Esophagus squamous epithelium (tissue), 5 donors: ENCODE measurements around the gene SMOC1. TPM values are rescaled to one million over a fixed set of nuclear protein-coding genes. Genes with fewer than 3 reads are reported as not detected.
"Not testable (repeated sequence)": the region's sequence is repeated elsewhere in the genome, so short reads cannot be mapped to it uniquely, and the experiment has no call there.

Experiments used
- DNase-seq: peaks from one replicate; lab custom pipeline; 2025; lab: John Stamatoyannopoulos, UW
- H3K27ac ChIP-seq, 4 donors: fragments of 200-600 bp; sonication (generic); one replicate each; pipeline ENCODE4 v1.5.1; 2016 to 2019; ENCODE audit warnings: mild to moderate bottlenecking in 1 of 4
- H3K27me3 ChIP-seq, 4 donors: fragments of 200-600 bp; sonication (generic); 1 replicate in 3 of 4; 2 replicates in 1 of 4; pipeline versions ENCODE4 v1.5.1 to v1.6.0; 2017 to 2021; ENCODE audit warnings: antibody characterized with exemption in 1 of 4
- H3K36me3 ChIP-seq, 3 donors: fragments of 200-600 bp; sonication (generic); one replicate each; pipeline ENCODE4 v1.5.1; 2016 to 2019
- H3K4me1 ChIP-seq, 3 donors: fragments of 200-600 bp; sonication (generic); one replicate each; pipeline ENCODE4 v1.5.1; 2017 to 2019
- H3K4me3 ChIP-seq, 4 donors: fragments of 200-600 bp; sonication (generic); 1 replicate in 3 of 4; 2 replicates in 1 of 4; pipeline ENCODE4 v1.5.1; 2016 to 2019; ENCODE audit warnings: mild to moderate bottlenecking in 2 of 4, moderate library complexity in 1 of 4
- H3K9me3 ChIP-seq, 3 donors: fragments of 200-600 bp; sonication (generic); one replicate each; pipeline ENCODE4 v1.5.1; 2016 to 2019
- POLR2A ChIP-seq, 4 donors: fragments of 450-650 bp; IDR thresholded peaks; one replicate each; pipeline ENCODE4 v1.6.1; 2017; ENCODE audit warnings: antibody characterized with exemption in 4 of 4, mild to moderate bottlenecking in 4 of 4, moderate library complexity in 3 of 4
- WGBS, 2 donors: methylation state at CpG; one replicate each; pipeline ENCODE4 v1.1.5; 2018; 5-methylcytosine and 5-hydroxymethylcytosine counted together
- intact Hi-C: fragments of 100-400 bp; cut with DNase I; formaldehyde crosslinking; loops from one replicate; pipeline ENCODE4 v1.15.0; 2022
- total RNA-seq, 4 donors: library from RNA; depleted of rRNA; stranded (reverse); fragments of >200 nt; gene quantifications; one replicate each; pipeline ENCODE4 v1.1.0, GENCODE V29; 2016
- TF ChIP-seq, protein P1 (sequence below), 6 experiments: fragments of 450-650 bp in 4 of 6; fragments of 200-600 bp in 2 of 6; sonication (generic) in 2 of 6; IDR thresholded peaks; one replicate each; pipeline ENCODE4 v1.5.1; 2016 to 2019; ENCODE audit warnings: antibody characterized with exemption in 6 of 6, mild to moderate bottlenecking in 4 of 6, moderate library complexity in 4 of 6
- donor health status: DM: yes; HTN: yes; CAD: no.

Gene SMOC1
- total RNA-seq, 4 donors from 2014 or later = 1.1 TPM; not detected in 3

DNA sequence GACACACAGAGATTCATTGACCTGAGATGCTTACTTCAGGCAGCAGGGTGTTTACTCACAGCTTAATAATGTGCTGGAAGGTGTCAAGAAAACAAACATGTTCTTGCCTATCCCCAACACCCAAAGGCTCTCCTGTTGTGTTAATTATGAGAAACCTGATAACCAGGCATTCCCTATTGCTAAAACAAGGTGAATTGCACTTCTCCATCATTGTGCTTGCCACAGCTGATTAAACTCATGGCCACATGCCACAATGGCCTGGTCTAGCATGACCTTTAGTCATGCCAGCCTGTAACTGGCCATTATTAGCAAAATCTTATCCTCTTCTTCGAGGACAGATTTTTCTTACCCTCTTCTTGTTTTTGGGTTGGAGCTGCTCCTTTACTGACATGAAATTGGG is 21.4 kb downstream of the SMOC1 start:
- Histone ChIP-seq H3K4me1 (no peaks in the 10 kb centered on the region), H3K36me3 (no peaks in the 10 kb centered on the region), H3K9me3 (peaks cover 0 to 19% (median 8%) of the 10 kb centered on the region in 3 donors), H3K4me3 (no peak overlapping the region), H3K27me3 (peaks cover 0 to 7% (median 0%) of the 10 kb centered on the region in 4 donors), H3K27ac (no peak overlapping the region)
- DNase-seq = no peak
- 44 to 69% methylated on average over 1 of the region's 1 CpG for WGBS, 2 donors
- TF ChIP-seq, protein P1, sequence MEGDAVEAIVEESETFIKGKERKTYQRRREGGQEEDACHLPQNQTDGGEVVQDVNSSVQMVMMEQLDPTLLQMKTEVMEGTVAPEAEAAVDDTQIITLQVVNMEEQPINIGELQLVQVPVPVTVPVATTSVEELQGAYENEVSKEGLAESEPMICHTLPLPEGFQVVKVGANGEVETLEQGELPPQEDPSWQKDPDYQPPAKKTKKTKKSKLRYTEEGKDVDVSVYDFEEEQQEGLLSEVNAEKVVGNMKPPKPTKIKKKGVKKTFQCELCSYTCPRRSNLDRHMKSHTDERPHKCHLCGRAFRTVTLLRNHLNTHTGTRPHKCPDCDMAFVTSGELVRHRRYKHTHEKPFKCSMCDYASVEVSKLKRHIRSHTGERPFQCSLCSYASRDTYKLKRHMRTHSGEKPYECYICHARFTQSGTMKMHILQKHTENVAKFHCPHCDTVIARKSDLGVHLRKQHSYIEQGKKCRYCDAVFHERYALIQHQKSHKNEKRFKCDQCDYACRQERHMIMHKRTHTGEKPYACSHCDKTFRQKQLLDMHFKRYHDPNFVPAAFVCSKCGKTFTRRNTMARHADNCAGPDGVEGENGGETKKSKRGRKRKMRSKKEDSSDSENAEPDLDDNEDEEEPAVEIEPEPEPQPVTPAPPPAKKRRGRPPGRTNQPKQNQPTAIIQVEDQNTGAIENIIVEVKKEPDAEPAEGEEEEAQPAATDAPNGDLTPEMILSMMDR (IDR thresholded peaks at IDR 0.05) = no peak
- TF ChIP-seq POLR2A (IDR thresholded peaks at IDR 0.05) = no peak
- intact Hi-C loops = no loop called here

DNA sequence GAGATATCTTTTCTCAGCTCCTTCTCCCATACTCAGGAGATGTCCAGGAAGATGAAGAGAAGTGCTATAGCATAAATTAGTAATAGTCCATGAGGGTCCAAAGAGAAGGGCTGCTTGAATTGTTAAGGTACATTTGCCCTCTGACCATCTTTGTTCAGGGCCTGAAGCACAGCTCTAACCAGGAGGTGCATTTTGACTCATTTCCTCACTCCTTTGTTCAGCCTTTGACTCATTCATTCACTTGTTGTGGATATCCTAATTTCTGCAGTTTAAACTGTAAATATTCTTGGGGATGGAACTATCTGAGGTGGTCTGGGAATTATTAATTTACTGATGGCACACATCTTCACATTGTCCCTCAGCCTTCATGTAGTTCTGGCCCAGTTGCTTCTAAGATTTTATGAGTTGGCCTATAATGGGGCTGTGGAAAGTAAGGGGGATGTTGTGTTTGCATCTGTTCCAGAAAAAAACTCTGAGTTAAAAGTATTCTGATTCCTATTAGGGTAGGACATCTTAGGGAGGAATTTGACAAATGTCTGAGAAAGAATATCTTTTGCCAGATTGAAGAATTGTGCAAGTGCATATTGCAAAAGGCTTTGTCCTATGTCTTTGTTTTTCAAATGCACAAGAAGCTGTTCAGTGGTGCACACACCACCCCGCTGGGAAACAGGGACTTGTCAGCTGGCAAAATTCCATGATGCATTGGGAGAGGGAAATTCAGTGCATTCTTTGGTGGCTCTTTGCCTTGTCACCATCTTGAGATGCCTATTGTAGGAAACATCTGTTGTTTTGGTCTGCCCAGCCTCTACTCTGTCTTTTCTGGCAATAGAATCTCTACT is 22.1 kb downstream of the SMOC1 start:
- Histone ChIP-seq H3K9me3 (peaks cover 0 to 16% (median 8%) of the 10 kb centered on the region in 3 donors), H3K4me1 (no peaks in the 10 kb centered on the region), H3K27me3 (peaks cover 0 to 7% (median 0%) of the 10 kb centered on the region in 4 donors), H3K36me3 (no peaks in the 10 kb centered on the region), H3K4me3 (no peak overlapping the region), H3K27ac (no peak overlapping the region)
- intact Hi-C loops = no loop called here
- no peak for DNase-seq
- no peak for TF ChIP-seq POLR2A (IDR thresholded peaks at IDR 0.05)
- TF ChIP-seq, protein P1 (IDR thresholded peaks at IDR 0.05) = no peak
- 64 to 75% methylated on average over 1 of the region's 1 CpG for WGBS, 2 donors

DNA sequence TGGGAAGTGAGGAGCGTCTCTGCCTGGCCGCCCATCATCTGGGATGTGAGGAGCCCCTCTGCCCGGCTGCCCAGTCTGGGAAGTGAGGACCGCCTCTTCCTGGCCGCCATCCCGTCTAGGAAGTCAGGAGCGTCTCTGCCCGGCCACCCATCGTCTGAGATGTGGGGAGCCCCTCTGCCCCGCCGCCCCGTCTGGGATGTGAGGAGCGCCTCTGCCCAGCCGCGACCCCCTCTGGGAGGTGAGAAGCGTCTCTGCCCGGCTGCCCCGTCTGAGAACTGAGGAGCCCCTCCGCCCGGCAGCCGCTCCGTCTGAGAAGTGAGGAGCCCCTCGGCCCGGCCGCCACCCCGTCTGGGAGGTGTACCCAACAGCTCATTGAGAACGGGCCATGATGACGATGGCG is 23.8 kb downstream of the SMOC1 start:
- H3K36me3 ChIP-seq, H3K27ac ChIP-seq, intact Hi-C loops, H3K4me1 ChIP-seq, DNase-seq, H3K27me3 ChIP-seq, H3K4me3 ChIP-seq, H3K9me3 ChIP-seq: not testable (repeated sequence)
- no CpG with 5 or more reads among the region's 29 CpGs for WGBS, 2 donors

DNA sequence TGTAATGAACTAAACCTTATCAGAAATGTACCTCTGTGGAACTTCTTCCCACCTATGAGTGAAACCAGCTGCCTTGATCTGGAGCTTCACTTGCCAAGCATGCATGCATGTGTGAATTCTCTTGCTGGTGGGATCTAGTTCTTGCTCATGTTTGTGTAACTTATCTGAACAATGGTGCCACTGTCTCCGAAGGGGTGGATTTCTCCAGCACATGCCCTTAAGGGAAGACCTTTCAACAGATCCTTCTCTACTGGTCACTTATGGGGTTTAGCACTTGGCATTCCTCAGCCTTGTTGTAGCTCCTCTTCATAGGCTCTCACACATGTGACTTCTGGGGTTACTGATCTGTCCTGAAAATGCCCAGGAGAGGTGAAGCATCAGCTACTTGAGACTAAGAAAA is 25.0 kb downstream of the SMOC1 start:
- H3K9me3 ChIP-seq = no peaks in the 10 kb centered on the region
- no peak for DNase-seq
- no peaks in the 10 kb centered on the region for H3K36me3 ChIP-seq
- peaks cover 0 to 7% (median 0%) of the 10 kb centered on the region in 4 donors for H3K27me3 ChIP-seq
- intact Hi-C loops = no loop called here
- H3K4me1 ChIP-seq = no peaks in the 10 kb centered on the region
- WGBS, 2 donors = 40 to 67% methylated on average over 1 of the region's 1 CpG
- TF ChIP-seq POLR2A (IDR thresholded peaks at IDR 0.05) = no peak
- TF ChIP-seq, protein P1 (IDR thresholded peaks at IDR 0.05) = no peak
- H3K4me3 ChIP-seq = no peak overlapping the region
- H3K27ac ChIP-seq = no peak overlapping the region

DNA sequence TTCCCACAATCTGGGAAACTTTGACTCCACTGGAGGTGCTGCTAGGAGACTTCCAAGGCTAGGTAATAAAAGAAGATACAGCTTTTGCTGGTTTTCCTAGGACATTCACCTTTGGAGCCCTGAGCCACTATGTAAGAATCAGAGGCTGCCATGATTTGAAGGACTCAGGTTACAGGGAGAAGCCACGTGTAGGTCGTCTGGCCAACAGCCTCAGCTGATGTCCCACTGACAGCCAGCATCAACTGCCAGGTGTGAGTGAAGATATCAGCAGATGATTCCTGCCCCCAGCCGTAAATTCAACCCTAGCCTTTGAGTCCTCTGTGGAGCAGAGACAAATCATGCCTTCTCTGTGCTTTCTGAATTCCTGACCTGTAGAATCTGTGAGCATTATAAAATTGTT is 27.0 kb downstream of the SMOC1 start:
- H3K27me3 ChIP-seq = peaks cover 0 to 7% (median 0%) of the 10 kb centered on the region in 4 donors
- H3K4me3 ChIP-seq = no peak overlapping the region
- no peaks in the 10 kb centered on the region for H3K4me1 ChIP-seq
- no peak for DNase-seq
- intact Hi-C loops = no loop called here
- no peaks in the 10 kb centered on the region for H3K36me3 ChIP-seq
- no peaks in the 10 kb centered on the region for H3K9me3 ChIP-seq
- no peak for TF ChIP-seq POLR2A (IDR thresholded peaks at IDR 0.05)
- TF ChIP-seq, protein P1 (IDR thresholded peaks at IDR 0.05) = no peak
- 26 to 42% methylated on average over 2 to 3 of the region's 3 CpGs for WGBS, 2 donors
- H3K27ac ChIP-seq = no peak overlapping the region
